ENCODE measurements around the gene SOX2.
"Not testable (repeated sequence)": the region's sequence is repeated elsewhere in the genome, so short reads cannot be mapped to it uniquely, and the experiment has no call there.

SOX2 gene

GRCh38 chr3:181756645-181757297 lies 45.0 kb downstream of the SOX2 start:
- no peak for DNase-seq (ENCODE audit: low read depth)
- TF ChIP-seq CTCF (IDR thresholded peaks at IDR 0.05; ENCODE audit: control insufficient read depth, insufficient read depth, low read depth, low read length, missing control alignments), result no peak
- no peak overlapping the region for H3K4me3 ChIP-seq (ENCODE audit: control insufficient read depth, low read depth, low read length)

- DNase-seq (ENCODE audit: low read depth), result no peak
- no peak for TF ChIP-seq CTCF (IDR thresholded peaks at IDR 0.05; ENCODE audit: control insufficient read depth, insufficient read depth, low read depth, low read length, missing control alignments)
- H3K4me3 ChIP-seq (ENCODE audit: control insufficient read depth, low read depth, low read length), result no peak overlapping the region
Observed at GRCh38 chr3:181757694-181758306, 46.1 kb downstream of the SOX2 start.

GRCh38 chr3:181761906-181762305 lies 50.2 kb downstream of the SOX2 start:
- H3K4me3 ChIP-seq (ENCODE audit: control insufficient read depth, low read depth, low read length), result no peak overlapping the region
- DNase-seq (ENCODE audit: low read depth), result no peak
- TF ChIP-seq CTCF (IDR thresholded peaks at IDR 0.05; ENCODE audit: control insufficient read depth, insufficient read depth, low read depth, low read length, missing control alignments), result no peak

- not testable (repeated sequence) for DNase-seq (ENCODE audit: low read depth); H3K4me3 ChIP-seq (ENCODE audit: control insufficient read depth, low read depth, low read length)
Observed at GRCh38 chr3:181764033-181764432, 52.3 kb downstream of the SOX2 start.
